Colonic mucosa (tissue), 4 donors: ENCODE measurements around the gene MCTP2. TPM values are rescaled to one million over a fixed set of nuclear protein-coding genes. Genes with fewer than 3 reads are reported as not detected.

Experiments used
- DNase-seq: peaks from one replicate; pipeline ENCODE4 v3.0.0-alpha.2; 2020
- H3K27ac ChIP-seq: fragments of 200-600 bp; one replicate; pipeline ENCODE4 v1.8.0; 2021
- H3K27me3 ChIP-seq: fragments of 200-600 bp; one replicate; pipeline ENCODE4 v1.8.0; 2021
- H3K36me3 ChIP-seq: fragments of 200-600 bp; one replicate; pipeline ENCODE4 v1.8.0; 2021
- H3K4me1 ChIP-seq: fragments of 200-600 bp; one replicate; pipeline ENCODE4 v1.8.0; 2021; ENCODE audit warnings: mild to moderate bottlenecking
- H3K4me3 ChIP-seq: fragments of 200-600 bp; one replicate; pipeline ENCODE4 v1.8.0; 2021
- H3K9ac ChIP-seq, 2 donors: one replicate each; pipeline ENCODE4 v1.7.0; 2013; ENCODE audit warnings: control low read depth in 2 of 2, low read depth in 2 of 2, low read length in 2 of 2
- H3K9me3 ChIP-seq: fragments of 200-600 bp; one replicate; pipeline ENCODE4 v1.8.0; 2021
- CTCF ChIP-seq: fragments of 200-600 bp; IDR thresholded peaks from one replicate; pipeline ENCODE4 v1.8.0; 2022; ENCODE audit warnings: antibody characterized with exemption, mild to moderate bottlenecking
- intact Hi-C: fragments of 100-400 bp; cut with DNase I; formaldehyde crosslinking; loops from one replicate; pipeline ENCODE4 v1.14.1; 2022
- total RNA-seq, 2 donors: library from RNA; stranded (reverse); fragmentation: NEBNext Ultra II Directional in 1 of 2; extraction: Animal tissue kit (Norgen Biotek cat#: 25700) in 1 of 2; gene quantifications; one replicate each; pipeline ENCODE4 v1.2.1, GENCODE V29; 2021
- donor health status: healthy.
- donor health status: DM: no; HTN: no; CAD: no.
- donor health status: DM: no; HTN: no; CAD: no.

The MCTP2 gene
- total RNA-seq, 2 donors from 2014 or later: 56.4 to 88.3 TPM

- no peaks in the 10 kb centered on the region for H3K9me3 ChIP-seq
- no peak overlapping the region for H3K9ac ChIP-seq
- H3K4me1 ChIP-seq: no peaks in the 10 kb centered on the region
- no peak for TF ChIP-seq CTCF
- intact Hi-C loops: no loop called here
- DNase-seq: no peak
- no peak overlapping the region for H3K4me3 ChIP-seq
- H3K36me3 ChIP-seq: no peaks in the 10 kb centered on the region
- H3K27ac ChIP-seq: no peak overlapping the region
- no peaks in the 10 kb centered on the region for H3K27me3 ChIP-seq
Measured at GRCh38 chr15:94270570-94270969, 39.2 kb downstream of the MCTP2 start.

- intact Hi-C loops: no loop called here
- no peak for DNase-seq
- Histone ChIP-seq H3K36me3 (no peaks in the 10 kb centered on the region), H3K4me3 (no peak overlapping the region), H3K9ac (no peak overlapping the region), H3K9me3 (no peaks in the 10 kb centered on the region), H3K4me1 (no peaks in the 10 kb centered on the region), H3K27me3 (no peaks in the 10 kb centered on the region), H3K27ac (no peak overlapping the region)
- no peak for TF ChIP-seq CTCF
Measured at GRCh38 chr15:94272251-94272898, 41.0 kb downstream of the MCTP2 start.

GRCh38 chr15:94273826-94274225 is 42.5 kb downstream of the MCTP2 start:
- intact Hi-C loops: no loop called here
- Histone ChIP-seq H3K9me3 (no peaks in the 10 kb centered on the region), H3K9ac (no peak overlapping the region), H3K27me3 (no peaks in the 10 kb centered on the region), H3K4me1 (no peaks in the 10 kb centered on the region), H3K4me3 (no peak overlapping the region), H3K36me3 (no peaks in the 10 kb centered on the region), H3K27ac (no peak overlapping the region)
- TF ChIP-seq CTCF: no peak
- no peak for DNase-seq

GRCh38 chr15:94274745-94275144 is 43.4 kb downstream of the MCTP2 start:
- Histone ChIP-seq H3K27ac (no peak overlapping the region), H3K36me3 (no peaks in the 10 kb centered on the region), H3K9me3 (no peaks in the 10 kb centered on the region), H3K4me3 (no peak overlapping the region), H3K27me3 (no peaks in the 10 kb centered on the region), H3K9ac (no peak overlapping the region), H3K4me1 (no peaks in the 10 kb centered on the region)
- no peak for TF ChIP-seq CTCF
- no peak for DNase-seq
- intact Hi-C loops: no loop called here

GRCh38 chr15:94277485-94277884 is 46.1 kb downstream of the MCTP2 start:
- H3K27ac ChIP-seq: no peak overlapping the region
- H3K36me3 ChIP-seq: no peaks in the 10 kb centered on the region
- intact Hi-C loops: no loop called here
- H3K4me1 ChIP-seq: no peaks in the 10 kb centered on the region
- DNase-seq: no peak
- no peak for TF ChIP-seq CTCF
- no peaks in the 10 kb centered on the region for H3K9me3 ChIP-seq
- H3K4me3 ChIP-seq: no peak overlapping the region
- no peaks in the 10 kb centered on the region for H3K27me3 ChIP-seq
- H3K9ac ChIP-seq: no peak overlapping the region
